G401.6 (cell line): ENCODE data around the gene MAP4K2.
"Not testable (repeated sequence)": the region's sequence is repeated elsewhere in the genome, so short reads cannot be mapped to it uniquely, and the experiment has no call there.

Source experiments
- FAIRE-seq: peaks from 2 replicates; lab custom pipeline; 2012; peaks lifted over from hg19 to GRCh38; lab: Jason Lieb, UNC

MAP4K2 gene

DNA sequence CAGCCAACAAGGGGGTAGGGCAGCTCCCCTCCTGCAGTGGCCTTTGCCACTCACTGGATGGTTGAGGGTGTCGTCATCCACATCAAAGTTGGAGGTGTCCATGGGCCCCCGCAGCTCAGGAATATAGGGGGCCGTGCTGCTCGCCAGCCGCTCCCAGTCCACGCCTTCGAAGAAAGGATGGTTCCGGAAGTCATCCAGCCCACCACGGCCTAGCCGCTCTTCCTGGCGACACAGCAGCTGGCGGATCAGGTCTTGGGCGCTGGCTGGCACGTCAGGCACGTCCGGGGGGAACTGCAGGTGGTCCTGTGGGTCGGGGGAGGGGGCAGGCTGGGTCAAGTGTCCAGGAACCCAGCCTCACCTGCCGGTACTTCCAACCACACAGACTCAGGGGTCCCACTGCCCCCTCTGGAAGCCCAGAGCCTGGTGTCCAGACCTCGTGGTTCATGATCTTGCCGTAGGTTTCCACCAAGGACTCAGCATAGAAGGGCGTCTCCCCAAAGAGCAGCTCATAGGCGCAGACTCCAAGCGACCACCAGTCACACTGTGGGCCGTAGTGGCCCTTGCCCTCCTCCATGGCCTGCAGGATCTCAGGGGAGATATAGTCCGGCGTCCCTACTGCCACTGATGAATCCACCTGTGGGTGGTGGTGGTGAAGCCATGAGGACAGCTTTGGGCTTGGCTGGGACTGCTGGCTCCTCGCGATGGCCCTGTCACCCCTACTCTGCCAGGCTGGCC, 35.8 kb upstream of the MAP4K2 start:
- FAIRE-seq: no peak

DNA sequence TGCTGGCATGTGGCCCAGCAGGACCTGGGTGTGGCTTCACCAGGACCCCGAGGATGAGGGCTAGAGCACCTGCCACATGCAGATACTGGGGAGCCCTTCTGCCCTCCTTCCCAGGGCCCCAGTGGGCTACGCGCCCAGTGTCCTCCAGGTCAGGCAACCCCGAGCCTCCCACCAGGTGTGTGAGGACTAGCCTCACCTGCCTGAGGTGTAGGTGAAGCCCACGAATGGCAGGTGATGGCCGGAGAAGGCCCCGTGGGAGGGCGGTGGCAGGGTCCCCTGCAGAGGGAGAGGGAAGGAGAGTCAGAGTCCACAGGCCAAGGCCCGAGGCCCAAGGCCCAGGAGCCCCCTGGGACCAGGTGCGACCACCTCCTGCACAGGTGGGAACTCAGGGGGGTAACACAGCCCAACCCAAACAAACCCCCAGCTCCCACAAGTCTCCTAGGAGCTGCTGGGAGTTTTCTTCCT, 34.9 kb upstream of the MAP4K2 start:
- no peak for FAIRE-seq

GRCh38 chr11:64836448-64837072, 33.5 kb upstream of the MAP4K2 start:
- FAIRE-seq: no peak

DNA sequence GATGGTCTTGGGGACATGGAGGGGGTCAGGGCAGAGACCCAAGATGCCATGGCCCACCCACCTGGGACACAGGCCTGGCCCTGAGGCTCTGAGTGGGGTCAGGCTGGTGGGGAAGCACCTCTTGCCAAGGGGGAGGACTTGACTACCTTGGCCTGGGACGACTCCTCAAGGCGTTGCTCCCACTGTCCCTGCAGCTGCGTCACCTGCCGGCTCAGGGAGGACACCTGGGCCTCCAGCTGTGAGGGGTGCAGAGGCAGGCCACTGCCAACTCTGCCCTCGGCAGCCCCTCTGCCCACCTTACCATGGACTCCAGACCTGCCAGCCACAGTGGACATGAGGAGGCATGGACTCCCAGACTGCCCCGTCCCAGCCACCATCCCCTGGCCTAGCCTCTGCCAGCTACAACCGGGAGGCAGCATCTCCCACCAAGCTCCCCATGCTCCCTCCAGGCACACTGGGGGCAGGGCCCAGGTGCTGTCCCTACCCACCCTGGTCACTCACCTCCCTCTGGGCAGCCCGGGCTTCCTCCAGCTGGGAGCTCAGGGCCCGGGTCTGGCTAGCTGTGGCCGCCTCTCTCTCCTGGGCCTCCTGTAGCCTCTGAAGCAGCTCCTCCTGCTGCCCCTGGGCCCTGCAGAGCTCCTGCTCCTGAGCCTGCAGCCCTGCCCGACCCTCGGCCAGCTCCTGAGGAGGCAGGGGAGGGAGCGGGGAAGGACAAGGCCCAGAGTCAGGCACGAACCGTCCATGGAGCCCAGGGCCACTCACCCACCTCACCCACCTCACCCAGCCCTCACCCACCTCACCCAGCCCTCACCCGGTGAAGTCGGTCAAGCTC, 32.8 kb upstream of the MAP4K2 start:
- no peak for FAIRE-seq

GRCh38 chr11:64834723-64835615, 32.0 kb upstream of the MAP4K2 start:
- FAIRE-seq: no peak

DNA sequence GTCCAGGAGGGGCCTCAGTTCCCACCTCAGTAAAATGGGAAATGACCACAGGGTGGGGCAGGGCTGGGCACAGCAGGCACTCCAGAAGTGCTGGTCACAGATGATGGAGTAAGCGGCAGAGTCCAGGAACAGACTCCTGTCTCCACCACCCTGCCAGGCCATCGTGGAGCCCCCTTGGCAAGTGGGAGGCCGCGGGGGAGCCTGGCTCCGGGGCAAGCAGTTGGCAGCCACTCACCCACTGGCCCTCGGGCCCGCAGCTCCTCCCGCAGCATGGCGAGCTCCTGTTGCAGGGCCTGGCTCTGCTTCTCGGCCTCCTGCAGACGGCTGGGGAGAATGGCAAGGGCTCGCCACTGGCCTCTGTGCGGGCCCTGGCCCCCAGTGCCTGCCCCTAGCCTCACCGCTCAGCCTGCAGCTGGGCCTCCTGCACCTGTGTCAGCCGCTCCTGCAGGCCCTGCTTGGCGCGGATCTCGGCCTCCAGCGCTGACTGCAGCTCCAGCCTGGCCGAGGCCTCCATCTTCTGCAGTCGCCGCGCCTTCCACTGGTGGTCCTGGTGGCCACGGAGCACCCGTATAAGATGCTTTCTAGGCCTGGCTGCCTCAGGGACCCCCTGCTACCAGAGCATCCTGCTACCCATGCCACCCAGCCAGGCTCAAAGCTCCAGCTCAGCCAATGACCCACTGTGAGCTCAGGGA, 31.2 kb upstream of the MAP4K2 start:
- FAIRE-seq: no peak

- FAIRE-seq: no peak
Measured at GRCh38 chr11:64833509-64833908, 30.5 kb upstream of the MAP4K2 start.

DNA sequence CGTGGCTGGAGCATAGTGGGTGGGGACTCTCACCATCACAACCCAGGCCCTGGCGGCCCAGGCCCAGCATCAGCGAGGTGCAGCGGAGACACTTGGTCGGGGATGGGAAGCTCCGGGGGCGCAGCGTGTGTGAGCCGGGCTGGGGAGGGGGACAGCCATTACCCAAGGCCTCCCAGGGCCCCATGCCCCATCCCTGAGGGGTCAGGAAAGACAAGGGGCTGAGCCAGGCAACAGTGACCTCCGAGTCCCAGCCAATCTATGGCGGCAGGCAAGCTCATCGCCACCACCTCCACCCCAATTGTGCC, 30.1 kb upstream of the MAP4K2 start:
- no peak for FAIRE-seq

DNA sequence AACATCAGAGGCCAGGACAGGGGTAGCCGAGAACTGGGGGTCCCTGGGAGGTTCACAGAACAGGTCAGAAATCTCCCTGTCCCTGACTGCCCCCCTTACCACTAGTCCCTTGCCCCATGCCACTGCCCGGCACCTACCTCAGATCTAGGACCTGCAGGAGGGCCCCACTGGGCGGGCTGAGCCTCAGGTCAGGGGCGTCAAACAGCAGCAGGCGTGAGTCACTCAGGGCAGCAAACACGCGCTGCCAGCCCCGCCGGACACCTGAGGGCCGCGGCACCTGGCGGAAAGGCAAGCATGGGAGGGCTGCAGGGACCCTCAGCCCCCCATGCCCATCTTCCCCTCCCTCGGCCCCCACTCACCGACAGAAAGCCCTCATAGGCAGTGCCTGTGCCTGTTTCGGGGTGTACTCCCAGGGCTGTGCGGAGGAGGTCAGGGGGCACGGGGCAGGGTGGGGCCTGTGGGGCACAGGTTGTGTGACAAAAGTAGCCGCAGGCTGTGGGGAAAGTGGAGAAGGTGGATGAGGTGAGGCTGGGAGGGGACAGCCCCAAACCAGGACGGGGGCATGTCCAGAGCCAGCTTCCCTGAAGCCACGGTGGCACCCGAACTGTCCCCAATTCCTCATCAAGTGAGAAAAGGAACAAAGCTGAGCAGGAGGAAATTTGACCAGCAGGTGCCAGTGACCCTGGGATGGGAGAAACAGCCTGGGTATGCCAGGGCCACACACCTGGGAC, 29.6 kb upstream of the MAP4K2 start:
- FAIRE-seq: no peak

- no peak for FAIRE-seq
Measured at GRCh38 chr11:64831411-64831891, 28.4 kb upstream of the MAP4K2 start.

GRCh38 chr11:64829536-64830251, 26.7 kb upstream of the MAP4K2 start:
- no peak for FAIRE-seq

- no peak for FAIRE-seq
Measured at GRCh38 chr11:64827451-64827839, 24.4 kb upstream of the MAP4K2 start.

DNA sequence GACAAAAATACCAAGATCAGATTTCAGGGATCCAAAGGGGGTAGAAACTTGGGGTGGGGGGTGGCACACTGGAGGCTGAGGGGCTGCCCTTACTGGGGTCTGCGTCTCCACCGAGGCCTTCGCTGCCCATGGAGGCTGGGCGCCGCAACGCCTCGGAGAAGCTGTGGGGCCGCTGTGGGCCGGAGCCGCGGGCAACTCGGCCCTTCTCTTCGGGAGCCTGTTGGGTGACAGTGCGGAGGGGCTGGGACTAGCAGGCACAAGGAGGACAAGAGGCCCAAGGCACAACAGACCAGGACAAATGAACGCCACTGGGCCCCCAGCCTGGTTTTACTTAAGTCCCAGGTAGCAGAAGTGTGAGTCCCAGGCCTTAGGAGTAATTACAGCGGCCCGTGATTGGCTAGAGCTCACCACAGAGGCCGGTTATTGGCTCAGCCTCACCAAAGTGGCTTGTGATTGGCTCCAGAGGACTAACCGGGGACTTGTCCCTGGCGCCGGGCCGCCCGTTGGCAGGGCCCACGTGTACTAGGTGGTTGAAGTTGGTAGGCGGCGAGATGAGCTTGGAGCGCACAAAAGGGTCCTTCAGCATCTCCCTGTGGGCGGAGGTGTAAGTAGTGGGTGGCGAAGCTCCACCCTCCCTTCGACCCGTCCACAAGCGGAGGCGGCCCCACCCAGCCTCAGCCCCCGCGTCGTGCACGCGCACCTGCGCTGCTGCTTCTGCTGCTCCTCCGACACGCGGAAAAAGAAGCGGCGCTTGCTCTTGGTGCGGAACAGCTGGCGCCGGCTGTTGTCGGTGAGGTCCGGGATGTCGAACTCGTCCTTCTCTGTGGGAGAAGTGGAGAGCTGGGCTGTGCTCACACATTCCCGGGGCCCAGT, 23.8 kb upstream of the MAP4K2 start:
- FAIRE-seq: no peak

DNA sequence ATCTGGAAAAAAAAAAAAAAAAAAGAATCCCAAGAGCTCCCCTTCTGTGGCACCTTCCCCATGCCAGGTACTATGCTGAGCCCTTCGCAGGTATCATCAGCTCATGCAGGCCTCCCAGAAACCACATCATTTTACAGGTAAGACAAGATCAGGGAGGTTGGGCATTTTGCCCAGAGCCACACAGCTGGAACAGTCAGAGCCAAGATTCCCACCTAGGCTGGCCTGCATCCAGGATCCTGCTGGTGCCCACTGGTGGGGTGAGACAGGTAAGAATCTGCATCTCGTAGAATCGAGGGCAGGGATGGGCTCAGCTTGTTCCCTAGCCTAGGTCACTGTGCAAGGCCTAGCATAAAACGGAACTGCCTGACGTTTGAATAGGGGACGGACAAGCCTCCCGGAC, 23.0 kb upstream of the MAP4K2 start:
- FAIRE-seq: no peak

- no peak for FAIRE-seq
Measured at GRCh38 chr11:64823568-64824119, 20.6 kb upstream of the MAP4K2 start.

DNA sequence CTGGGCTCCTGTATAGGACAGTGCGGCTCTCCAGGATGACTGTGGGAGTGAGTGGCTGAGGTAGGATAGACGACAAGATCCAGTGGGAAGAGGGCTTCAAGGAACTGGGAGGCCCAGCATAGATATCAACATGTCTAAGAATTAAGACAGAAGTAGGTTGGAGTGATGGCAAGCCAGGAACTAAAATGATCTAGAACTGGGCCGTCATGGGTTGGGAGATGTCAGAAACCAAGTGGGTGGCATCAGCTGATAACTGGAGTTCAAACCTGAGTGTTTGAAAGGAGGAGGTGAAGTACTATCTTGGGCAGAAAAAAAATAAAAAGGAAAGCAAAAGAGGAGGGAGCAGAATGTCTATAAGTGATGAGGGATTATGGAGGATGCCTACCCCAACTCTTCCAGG, 14.5 kb upstream of the MAP4K2 start:
- FAIRE-seq: no peak

DNA sequence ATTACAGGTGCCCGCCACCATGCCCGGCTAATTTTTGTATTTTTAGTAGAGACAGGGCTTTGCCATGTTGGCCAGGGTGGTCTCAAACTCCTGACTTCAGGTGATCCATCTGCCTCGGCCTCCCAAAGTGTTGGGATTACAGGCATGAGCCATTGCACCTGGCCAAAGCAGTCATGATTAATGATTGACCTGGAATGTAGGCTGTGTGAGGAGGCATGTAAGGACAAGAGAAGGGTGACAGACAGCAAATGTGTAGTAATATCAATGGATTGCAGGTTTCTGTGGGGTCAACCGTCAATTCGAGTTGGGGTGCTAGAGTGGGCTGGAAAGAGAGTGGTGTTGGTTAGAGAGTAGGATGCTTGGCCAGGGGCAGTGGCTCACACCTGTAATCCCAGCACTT, 12.4 kb upstream of the MAP4K2 start:
- FAIRE-seq: not testable (repeated sequence)

GRCh38 chr11:64814712-64815187, 11.7 kb upstream of the MAP4K2 start:
- FAIRE-seq: no peak

DNA sequence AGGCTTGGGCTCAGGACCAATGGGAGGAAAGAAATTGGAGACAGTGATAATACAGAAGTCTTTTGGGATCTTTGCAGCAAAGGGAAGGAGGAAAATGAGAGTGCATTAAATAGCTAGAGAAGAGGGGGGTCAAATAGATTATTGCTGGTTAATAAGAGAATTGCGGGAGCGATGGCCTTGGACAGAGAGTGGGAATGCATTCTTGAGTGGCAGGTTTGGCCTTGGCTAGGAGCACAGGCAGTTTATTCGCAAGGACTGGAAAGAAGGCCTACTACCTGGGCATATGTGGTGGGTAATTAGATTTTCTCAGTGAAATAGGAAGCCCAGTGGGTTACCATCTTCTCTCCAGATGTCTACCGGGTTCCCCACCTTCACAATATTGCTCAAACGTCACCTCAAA, 10.8 kb upstream of the MAP4K2 start:
- no peak for FAIRE-seq
